ENCODE measurements around the gene TOMM20L.

- no peak for TF ChIP-seq EZH2 (IDR thresholded peaks at IDR 0.05; ENCODE audit: low read depth, low read length, severe bottlenecking)
- no peak for TF ChIP-seq SUZ12 (IDR thresholded peaks at IDR 0.05; ENCODE audit: low read length)
- TF ChIP-seq CTCF (IDR thresholded peaks at IDR 0.05; ENCODE audit: control extremely low read depth in 1 of 3, insufficient read depth in 1 of 3, low read depth in 1 of 3, low read length in 3 of 3), result no peak
- TF ChIP-seq RFX5 (IDR thresholded peaks at IDR 0.05; ENCODE audit: borderline replicate concordance, low read depth, low read length), result no peak
Measured at GRCh38 chr14:58415636-58416547, 20.2 kb downstream of the TOMM20L start.
